Kidney (tissue), 14 donors: Measurements from ENCODE around the gene FRMD3. TPM values are rescaled to one million over a fixed set of nuclear protein-coding genes. Genes with fewer than 3 reads are reported as not detected.

ENCODE experiments used
- DNase-seq, 5 donors: peaks; one replicate each; pipeline ENCODE4 v3.0.0-alpha.2; 2013 to 2020
- FAIRE-seq: peaks from 2 replicates; lab custom pipeline; 2012; peaks lifted over from hg19 to GRCh38; lab: Jason Lieb, UNC
- H3K27ac ChIP-seq, 2 donors: one replicate each; pipeline ENCODE4 v1.7.0; 2013; ENCODE audit warnings: low read depth in 2 of 2, low read length in 2 of 2, inconsistent platforms in 1 of 2
- H3K27me3 ChIP-seq: one replicate; pipeline ENCODE4 v1.7.1; 2013; ENCODE audit warnings: low read length, inconsistent platforms; ENCODE audit not compliant: control insufficient read depth, insufficient read depth
- H3K36me3 ChIP-seq, 3 donors: one replicate each; pipeline versions ENCODE4 v1.7.0 to v1.7.1; 2013; ENCODE audit warnings: low read length in 3 of 3, control low read depth in 1 of 3, inconsistent platforms in 1 of 3; ENCODE audit not compliant: insufficient read depth in 3 of 3, control insufficient read depth in 2 of 3
- H3K4me1 ChIP-seq, 3 donors: one replicate each; pipeline versions ENCODE4 v1.7.0 to v1.7.1; 2013; ENCODE audit warnings: low read length in 3 of 3, inconsistent platforms in 1 of 3, low read depth in 1 of 3; ENCODE audit not compliant: control insufficient read depth in 2 of 3, insufficient read depth in 2 of 3
- H3K4me3 ChIP-seq, 3 donors: one replicate each; pipeline versions ENCODE4 v1.7.0 to v1.8.1; 2013; ENCODE audit warnings: low read length in 3 of 3, control low read depth in 1 of 3, inconsistent platforms in 1 of 3
- H3K9ac ChIP-seq, 3 donors: one replicate each; pipeline versions ENCODE4 v1.7.0 to v1.7.1; 2013; ENCODE audit warnings: low read length in 3 of 3, control low read depth in 1 of 3, inconsistent platforms in 1 of 3
- H3K9me3 ChIP-seq, 3 donors: one replicate each; pipeline versions ENCODE4 v1.7.0 to v1.7.1; 2013; ENCODE audit warnings: low read length in 3 of 3, control low read depth in 1 of 3, inconsistent platforms in 1 of 3; ENCODE audit not compliant: control insufficient read depth in 2 of 3, insufficient read depth in 1 of 3
- CTCF ChIP-seq: IDR thresholded peaks from 3 replicates; pipeline ENCODE4 v1.5.1; 2012; ENCODE audit warnings: mild to moderate bottlenecking, moderate library complexity, borderline replicate concordance; ENCODE audit not compliant: insufficient read depth; ENCODE audit errors: extremely low read depth
- intact Hi-C: fragments of 100-400 bp; cut with DNase I; formaldehyde crosslinking; loops from one replicate; pipeline ENCODE4 v1.11.1; 2022
- polyA plus RNA-seq: library from polyadenylated mRNA; stranded (reverse); fragments of 350-450 nt; fragmentation: Illumina TruSeq; extraction: RNeasy Lipid Tissue Mini Kit (QIAGEN cat#74804); gene quantifications from one replicate; pipeline ENCODE4 v1.2.3, GENCODE V29; 2014; ENCODE audit warnings: low read depth, low replicate concordance; ENCODE audit not compliant: insufficient read depth
- total RNA-seq: library from RNA; stranded (reverse); fragmentation: NEBNext Ultra II Directional; extraction: Animal tissue kit (Norgen Biotek cat#: 25700); gene quantifications from one replicate; pipeline ENCODE4 v1.2.1, GENCODE V29; 2021
- donor health status: control.
- donor health status: control.
- donor health status: control.
- donor health status: control.
- donor health status: control.
- donor health status: DM: yes; HTN: yes; CAD: no.
- donor health status: Normal renal cell carcinoma (clear cell type).

The FRMD3 gene
- total and polyA plus RNA-seq, 2 donors from 2014 or later, result 9.9 to 11.0 TPM

- intact Hi-C loops, result no loop called here
- Histone ChIP-seq H3K27ac (no peak overlapping the region), H3K9me3 (no peaks in the 10 kb centered on the region), H3K9ac (no peak overlapping the region), H3K4me3 (no peak overlapping the region), H3K27me3 (no peaks in the 10 kb centered on the region), H3K36me3 (no peaks in the 10 kb centered on the region), H3K4me1 (peaks cover 0 to 3% (median 0%) of the 10 kb centered on the region in 3 donors)
- no peak for DNase-seq
- FAIRE-seq, result no peak
- TF ChIP-seq CTCF, result no peak
Measured at GRCh38 chr9:83259558-83259957, 278.6 kb downstream of the FRMD3 start.

- Histone ChIP-seq H3K27me3 (no peaks in the 10 kb centered on the region), H3K4me3 (no peak overlapping the region), H3K9me3 (no peaks in the 10 kb centered on the region), H3K9ac (no peak overlapping the region), H3K4me1 (peaks cover 0 to 3% (median 0%) of the 10 kb centered on the region in 3 donors), H3K36me3 (no peaks in the 10 kb centered on the region), H3K27ac (no peak overlapping the region)
- DNase-seq (no peak), FAIRE-seq (no peak)
- intact Hi-C loops, result no loop called here
- TF ChIP-seq CTCF, result no peak
Measured at GRCh38 chr9:83257937-83258891, 280.0 kb downstream of the FRMD3 start.

- DNase-seq (no peak), FAIRE-seq (no peak)
- Histone ChIP-seq H3K27me3 (no peaks in the 10 kb centered on the region), H3K27ac (no peak overlapping the region), H3K9ac (no peak overlapping the region), H3K9me3 (no peaks in the 10 kb centered on the region), H3K36me3 (peaks cover 0 to 13% (median 7%) of the 10 kb centered on the region in 3 donors), H3K4me1 (no peaks in the 10 kb centered on the region), H3K4me3 (no peak overlapping the region)
- intact Hi-C loops, result no loop called here
- no peak for TF ChIP-seq CTCF
Measured at GRCh38 chr9:83247732-83248131, 290.5 kb downstream of the FRMD3 start.
